ENCODE data around the gene CACNG4.

Gene CACNG4

GRCh38 chr17:67071595-67071994, 107.1 kb downstream of the CACNG4 start:
- DNase-seq, result no peak

- no peak for DNase-seq
These were observed 108.4 kb downstream of the CACNG4 start for GRCh38 chr17:67072885-67073284.

GRCh38 chr17:67074781-67075180, 110.3 kb downstream of the CACNG4 start:
- DNase-seq, result no peak

- no peak for DNase-seq
These were observed 111.8 kb downstream of the CACNG4 start for GRCh38 chr17:67076290-67076689.

GRCh38 chr17:67078292-67078691, 113.8 kb downstream of the CACNG4 start:
- no peak for DNase-seq

- no peak for DNase-seq
These were observed 115.0 kb downstream of the CACNG4 start for GRCh38 chr17:67079491-67079890.

- DNase-seq, result no peak
These were observed 116.3 kb downstream of the CACNG4 start for GRCh38 chr17:67080804-67081203.

GRCh38 chr17:67082107-67082506, 117.6 kb downstream of the CACNG4 start:
- no peak for DNase-seq

Data from NCI-H1092 treated with DMSO at 0.1 percent for 48 hours (cell line).